ELR (cell line): ENCODE data around the gene RUBCNL.
A peak's percentile ranks its signal among the peaks of the same experiment; 100 is the strongest.

Experiments used
- DNase-seq: peaks from one replicate; pipeline ENCODE4 v3.0.0-alpha.2; 2015; ENCODE audit warnings: low read depth

Gene RUBCNL

DNA sequence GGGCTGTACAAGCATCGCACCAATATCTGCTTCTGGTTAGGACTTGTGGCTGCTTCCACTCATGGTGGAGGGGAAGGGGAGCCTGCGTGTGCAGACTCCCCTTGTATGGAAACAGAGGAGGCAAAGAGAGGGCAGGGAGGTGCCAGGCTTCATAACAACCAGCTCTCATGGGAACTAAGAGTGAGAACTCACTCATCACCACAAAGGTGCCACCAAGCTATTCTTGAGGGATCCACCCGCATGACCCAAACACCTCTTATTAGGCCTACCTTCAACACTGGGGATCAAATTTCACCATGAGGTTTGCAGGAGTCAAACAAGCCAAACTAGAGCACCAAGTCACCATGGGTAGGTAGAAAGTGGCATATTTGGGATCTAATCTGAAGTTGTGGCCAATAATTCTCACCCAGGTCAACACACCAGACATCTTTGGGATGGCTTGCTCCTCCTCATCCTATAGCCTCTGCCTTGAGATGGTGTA, 46.4 kb downstream of the RUBCNL start:
- DNase-seq, result no peak

DNA sequence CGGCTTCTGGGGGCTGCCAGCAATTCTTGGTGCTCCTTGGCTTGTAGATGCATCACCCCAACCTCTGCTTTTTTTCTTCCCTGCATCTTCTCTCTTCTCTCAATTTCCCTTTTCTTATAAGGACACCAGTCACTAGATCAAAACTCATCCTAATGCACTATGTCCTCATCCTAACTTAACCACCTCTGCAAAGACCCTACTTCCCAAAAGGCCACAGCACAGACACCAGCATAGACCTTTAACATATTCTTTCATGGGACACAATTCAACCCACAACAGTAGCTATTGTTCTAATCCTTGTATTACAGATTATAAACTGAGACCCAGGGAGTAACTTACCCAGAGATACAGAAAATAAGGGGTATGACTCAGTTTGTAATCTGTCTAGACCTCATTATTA, 47.0 kb downstream of the RUBCNL start:
- no peak for DNase-seq

DNA sequence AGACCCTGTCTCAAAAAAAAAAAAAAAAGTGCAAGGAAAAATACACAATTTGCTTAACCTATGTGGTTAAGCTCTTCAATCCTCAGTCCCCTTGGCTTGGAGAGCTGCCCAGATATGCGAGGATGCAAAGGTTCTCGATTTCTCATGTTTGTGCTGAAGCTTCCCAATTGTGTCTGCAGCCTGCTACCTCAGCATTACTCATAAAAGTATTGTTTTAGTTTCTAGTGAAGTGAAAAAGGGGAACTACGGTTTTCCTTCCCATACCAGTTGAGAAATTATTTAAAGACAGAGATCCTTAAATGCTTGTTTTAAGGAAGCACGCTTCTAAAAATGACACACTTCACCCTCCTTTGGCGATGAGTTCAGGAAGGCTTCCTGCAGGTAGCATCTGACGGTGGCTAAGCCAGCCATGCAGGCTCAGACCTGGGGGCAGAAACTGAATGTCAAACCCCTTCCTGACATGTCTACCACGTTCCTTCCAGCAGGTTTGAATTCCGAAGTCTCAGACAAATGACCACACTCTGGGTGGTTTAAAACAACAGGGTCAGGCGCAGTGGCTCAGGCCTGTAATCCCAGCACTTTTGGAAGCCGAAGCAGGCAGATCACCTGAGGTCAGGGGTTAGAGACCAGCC, 47.9 kb downstream of the RUBCNL start:
- peak; percentile 70 for DNase-seq

DNA sequence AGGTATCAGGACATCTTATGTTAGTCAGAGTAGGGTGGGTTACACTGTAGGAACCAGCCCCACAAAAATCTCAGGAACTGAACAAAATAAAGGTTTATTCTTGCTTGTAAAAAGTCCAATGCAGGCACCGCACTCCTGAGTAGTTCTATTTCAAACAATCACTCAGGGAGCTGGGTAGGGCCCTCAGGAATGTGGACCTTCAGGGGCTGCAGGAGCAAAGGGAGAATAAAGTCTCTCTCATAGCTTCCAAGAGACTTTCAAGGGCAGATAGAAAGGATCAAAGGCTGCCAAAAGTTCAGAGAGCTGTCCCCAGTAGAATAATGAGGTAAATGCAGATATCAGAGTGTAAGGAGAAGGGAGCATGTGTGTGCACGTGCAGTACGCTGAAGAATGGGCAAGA, 49.4 kb downstream of the RUBCNL start:
- DNase-seq, result no peak

DNA sequence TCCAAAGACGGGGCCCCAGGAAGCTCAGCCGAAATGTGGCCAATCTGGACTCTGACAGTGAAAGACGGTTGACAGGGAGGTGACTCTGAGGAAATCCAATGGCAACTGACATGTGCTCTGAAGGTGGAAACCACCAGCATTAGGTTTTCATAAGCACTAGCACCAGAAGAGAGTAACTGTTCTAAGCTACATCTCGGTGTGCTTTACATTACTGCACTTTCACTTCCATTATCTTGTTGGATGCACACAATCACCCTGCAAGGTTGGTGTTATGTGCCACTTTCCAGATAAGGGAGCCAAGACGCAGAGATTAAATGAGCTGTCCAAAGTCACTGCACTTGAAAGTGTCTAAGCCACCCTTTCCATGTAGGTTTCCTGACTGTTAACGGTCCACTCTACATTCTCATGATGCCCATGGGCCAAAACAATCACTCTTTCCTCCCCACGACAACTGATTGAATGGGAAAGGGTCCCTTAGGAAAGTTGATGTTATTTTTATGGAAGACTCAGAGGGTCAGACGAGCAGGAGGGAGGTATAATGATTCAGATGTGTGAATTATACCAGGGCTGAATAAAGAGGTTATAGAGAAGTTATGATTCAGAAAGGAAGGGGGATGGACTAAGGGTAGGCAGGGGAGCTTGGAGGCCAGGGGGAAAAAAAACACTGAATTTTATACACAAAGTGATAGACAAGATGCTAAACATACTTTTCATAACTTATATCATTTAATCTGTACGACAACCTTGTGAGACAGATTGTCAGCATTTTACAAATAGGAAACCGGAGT, 52.8 kb downstream of the RUBCNL start:
- no peak for DNase-seq

DNA sequence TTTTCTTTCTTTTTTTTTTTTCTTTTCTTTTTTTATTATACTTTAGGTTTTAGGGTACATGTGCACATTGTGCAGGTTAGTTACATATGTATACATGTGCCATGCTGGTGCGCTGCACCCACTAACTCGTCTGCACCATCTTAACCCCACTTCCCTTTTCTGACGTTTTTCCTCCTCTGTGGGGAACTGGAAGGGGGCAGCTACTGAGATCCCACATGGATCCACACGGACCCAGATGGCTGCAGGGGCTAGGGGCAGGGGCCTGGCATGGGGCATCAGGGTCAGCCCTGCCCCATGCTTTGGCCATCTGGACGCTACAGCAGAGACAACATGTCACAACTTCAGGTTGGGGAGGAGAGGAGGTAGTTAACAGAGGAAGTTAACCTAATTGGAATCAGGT, 54.3 kb downstream of the RUBCNL start:
- DNase-seq, result no peak

DNA sequence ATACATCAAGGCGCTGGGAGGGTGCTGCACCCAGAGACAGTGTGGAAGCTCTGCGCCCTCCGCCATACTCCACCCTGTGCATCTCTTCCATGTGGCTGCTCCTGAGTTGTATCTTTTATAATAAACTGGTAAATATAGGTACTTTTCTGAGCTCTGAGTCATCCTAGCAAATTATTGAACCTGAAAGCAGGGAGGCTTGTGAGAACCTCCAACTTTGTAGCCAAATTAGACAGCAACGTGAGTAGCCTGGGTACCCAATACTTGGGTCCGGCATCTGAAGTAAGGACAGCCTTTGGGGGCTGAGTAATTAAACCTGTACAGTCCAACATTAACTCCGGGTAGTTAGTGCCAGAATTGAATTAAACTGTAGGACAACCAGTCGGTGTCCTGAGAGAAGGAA, 57.4 kb downstream of the RUBCNL start:
- DNase-seq, result no peak

DNA sequence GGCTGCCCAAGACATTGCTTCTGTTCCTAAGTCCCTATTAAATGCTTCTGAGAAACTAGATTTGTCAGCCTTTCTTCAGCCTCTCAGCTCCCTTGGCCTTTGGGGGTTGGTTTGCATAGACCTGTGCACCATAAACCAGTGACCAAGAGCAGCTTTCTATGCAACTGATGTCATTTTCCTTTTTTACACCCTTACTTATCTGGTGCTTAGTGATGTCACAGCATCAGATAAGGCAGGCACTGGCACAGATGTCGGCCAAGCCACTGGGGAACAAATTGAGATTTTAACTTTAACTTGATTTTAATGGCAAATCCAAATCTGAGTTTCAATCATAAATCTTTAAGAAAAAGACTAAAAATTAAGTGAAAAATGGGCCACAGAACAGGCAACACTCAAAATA, 59.8 kb downstream of the RUBCNL start:
- DNase-seq, result no peak

DNA sequence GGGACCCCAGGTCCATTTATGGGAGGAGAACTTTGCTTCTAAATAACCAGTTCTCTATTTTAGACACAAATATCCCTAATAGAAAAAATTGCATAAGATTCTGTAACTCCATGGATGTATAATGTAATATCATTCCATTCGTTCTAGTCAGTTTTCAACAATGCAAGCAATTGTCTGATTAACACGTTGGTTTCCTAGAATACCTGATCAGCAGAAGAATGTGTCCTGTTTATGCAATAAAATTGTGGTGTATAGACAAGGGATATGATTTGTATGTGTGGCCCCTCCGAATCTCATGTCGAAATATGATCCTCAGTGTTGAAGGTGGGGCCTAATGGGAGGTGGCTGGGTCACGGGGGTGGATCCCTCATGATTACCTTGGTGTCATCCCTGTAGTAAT, 62.1 kb downstream of the RUBCNL start:
- peak; percentile 17 for DNase-seq

DNA sequence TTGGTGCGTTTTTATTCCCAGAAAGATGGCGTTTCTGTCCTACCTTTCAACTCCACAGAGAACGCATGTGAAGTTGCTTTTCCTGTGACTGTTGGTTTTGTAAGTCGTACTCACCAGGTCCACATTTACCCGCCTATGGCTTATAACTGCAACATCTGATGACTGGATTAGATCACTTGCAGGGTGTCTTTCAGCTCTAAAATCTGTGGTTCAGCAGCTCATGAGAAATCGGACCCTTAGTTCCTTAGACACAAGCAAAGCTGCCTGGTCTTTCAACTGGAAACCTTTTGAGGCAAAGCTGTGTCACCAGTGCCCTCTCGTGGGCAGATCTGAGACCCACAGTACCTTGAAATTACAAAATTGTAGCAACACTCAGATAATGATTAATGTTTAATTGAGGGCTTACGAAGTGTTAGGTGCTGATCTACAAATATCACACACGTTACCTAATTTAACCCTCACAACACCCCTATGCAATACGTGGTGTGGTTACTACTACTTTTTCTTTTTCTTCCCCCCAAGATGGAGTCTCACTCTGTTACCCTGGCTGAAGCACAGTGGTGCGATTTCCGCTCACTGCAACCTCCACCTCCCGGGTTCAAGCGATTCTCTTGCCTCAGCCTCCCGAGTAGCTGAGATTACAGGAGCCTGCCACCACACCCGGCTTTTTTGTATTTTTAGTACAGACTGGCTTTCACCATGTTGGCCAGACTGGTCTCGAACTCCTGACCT, 65.4 kb downstream of the RUBCNL start:
- DNase-seq, result peak; percentile 62

DNA sequence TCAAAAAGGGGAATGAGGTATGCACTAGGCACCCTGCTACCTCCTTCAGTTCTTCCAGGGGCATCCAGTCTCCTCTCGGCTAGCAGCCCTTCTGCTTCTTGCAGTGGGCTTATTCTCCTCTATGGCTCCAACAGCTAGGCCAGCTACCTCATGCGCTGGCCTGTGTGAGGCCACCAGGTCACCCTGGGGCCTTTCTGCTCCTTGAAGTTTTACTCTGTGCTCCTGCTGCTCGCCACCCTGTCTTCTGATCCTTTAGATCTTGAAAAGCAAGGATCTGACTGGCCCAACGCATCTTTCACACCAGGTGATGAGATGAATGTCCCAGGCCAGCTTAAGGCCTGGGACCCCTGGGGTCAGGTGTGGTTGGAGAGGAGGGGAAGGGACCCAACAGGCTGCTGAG, 66.2 kb downstream of the RUBCNL start:
- no peak for DNase-seq

DNA sequence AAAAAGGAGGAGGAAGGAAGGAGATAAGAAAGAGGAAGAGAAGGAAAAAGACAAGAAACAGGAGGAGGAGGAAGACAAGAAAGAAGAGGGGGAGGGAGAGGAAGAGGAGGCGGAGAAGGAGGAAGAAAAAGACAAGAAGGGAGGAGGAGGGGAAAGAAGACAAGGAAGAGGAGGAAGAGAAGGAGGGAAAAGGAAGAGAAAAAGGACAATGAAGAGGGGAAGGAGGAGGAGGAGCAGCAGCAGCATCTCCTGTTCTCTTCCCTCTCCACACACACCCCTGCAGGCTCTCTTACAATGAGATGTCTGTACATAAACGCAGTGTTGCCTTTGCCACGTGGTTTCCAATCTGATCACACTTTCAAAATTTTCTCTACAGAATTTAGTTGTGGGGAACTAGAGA, 66.6 kb downstream of the RUBCNL start:
- DNase-seq, result no peak

DNA sequence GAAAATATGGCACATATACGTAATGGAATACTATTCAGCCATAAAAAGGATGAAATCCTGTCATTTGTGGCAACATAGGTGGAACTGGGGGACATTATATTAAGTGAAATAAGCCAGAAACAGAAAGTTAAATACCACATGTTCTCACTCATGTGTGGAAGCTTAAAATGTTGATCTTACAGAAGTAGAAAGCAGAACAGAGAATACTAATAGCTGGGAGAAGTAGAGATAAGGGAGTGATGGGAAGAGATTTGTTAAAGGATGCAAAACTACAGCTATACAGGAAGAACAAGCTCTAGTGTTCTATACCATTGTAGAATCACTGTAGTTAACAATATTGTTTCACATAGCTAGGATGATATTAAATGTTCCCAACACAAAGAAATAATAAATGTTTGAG, 68.1 kb downstream of the RUBCNL start:
- no peak for DNase-seq

DNA sequence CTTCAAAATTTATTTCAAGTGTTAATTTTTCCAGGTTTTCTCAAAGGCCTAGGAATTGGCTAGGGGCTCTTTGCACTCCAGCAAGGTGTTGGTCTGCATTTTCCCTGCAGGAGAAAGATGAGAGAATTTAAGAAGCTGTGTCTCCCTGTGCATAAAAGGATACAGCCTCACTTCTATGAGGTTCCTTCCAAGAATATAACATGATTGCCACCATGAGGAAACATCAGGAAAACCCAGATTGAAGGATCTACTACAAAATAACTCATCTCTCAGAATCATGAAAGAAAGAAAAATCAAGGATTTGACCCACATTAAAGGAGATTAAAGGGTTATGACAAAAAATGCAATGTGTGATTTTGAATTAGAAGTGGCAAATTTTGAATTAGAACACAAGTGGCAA, 69.9 kb downstream of the RUBCNL start:
- no peak for DNase-seq

DNA sequence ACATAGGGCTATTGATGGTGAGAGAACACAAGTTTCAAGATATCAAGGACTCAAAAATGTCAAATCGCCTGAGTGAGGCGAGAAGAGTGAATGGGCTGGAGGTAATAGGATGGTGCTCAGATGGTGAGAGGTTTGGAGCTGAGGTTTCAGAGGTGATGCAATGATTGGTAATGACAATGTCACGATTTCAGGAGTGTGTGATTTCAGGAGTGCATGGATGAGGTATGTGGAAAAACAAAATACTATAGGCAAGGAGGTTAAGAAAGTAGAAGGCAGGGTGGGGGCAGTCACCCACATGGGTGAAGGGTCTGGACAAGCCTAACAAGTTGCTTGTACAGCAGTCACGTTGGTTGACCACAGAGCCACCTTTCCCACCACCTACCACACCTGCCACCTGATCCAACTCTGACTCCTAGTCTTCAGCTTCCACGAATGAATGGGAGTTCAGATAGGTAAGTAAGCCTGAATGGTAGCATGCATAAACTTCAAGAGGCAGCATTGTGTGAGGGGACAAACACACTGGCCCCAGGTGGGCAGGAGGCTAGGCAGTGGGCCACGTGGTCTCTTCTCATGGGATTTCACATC, 71.5 kb downstream of the RUBCNL start:
- DNase-seq, result no peak

DNA sequence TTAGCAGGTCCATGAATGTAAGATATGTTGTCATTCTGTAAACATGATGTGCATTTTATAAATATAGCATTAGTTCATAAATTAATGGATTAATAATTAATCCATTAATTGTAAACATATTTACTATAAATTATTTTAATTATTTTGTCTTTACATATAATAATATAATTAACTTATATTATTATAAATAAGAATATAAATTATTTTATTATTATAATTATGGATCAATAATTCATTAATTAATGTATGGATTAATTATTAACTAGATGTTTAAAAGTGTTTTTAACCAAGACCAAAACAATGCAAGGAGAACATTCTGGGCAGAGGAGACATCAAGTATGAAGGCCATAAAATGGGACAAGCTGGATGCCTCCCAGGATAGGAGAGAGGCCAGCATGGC, 72.0 kb downstream of the RUBCNL start:
- DNase-seq, result no peak

DNA sequence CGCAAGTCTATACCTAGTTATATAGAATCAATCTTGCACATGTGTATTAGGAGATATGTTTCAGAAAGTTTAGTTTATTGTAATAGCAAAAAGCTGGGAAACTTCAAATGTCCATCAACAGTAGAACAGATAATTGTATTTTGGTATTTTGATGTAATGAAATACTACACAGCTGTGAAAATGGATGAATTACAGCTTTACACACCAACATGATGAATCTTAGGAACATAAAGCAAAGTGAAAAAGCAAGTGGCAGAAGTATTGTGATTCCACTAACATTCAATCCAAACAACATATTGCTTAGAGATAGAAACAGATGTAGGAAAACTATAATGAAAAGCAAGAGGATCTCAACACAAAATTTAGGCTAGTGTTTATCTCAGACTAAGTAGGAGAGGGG, 72.5 kb downstream of the RUBCNL start:
- DNase-seq, result no peak

DNA sequence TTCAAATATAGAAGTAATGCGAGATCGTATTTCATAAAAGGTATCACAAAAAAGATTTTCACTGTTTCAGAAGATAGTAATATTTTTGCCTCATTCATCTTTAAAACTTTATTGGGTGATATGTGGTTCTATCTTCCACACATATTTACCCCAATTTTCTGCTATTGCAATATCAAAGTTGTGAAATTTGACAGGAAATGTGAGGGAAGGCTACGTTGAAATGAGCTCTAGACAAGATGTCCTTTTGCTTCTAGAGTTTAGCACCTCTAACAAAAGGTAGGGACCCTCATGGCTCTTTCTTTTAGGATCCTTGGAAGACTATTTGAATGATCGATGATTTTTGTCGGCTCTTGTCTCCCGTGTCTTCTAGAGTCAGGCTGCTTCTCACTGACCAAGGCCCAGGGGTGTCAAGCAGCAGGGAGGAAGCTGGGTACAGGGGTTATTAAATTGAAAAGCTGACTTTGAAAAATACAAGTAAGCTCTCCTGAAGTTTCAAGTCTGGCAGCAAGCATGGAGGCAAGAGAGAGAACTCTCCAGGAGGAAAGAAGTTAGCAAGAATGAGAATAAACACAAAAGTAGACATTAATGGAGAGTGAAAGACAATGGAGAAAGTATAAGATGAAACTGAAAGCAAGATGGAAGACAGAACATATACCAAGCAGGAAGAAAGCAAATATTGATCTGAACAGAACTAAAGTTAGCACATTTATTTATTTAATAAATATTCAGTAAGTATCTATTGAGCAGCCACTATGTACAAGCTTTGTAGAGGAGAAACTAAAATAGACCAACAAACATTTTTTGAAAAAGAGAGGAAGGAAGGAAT, 73.4 kb downstream of the RUBCNL start:
- DNase-seq, result no peak

DNA sequence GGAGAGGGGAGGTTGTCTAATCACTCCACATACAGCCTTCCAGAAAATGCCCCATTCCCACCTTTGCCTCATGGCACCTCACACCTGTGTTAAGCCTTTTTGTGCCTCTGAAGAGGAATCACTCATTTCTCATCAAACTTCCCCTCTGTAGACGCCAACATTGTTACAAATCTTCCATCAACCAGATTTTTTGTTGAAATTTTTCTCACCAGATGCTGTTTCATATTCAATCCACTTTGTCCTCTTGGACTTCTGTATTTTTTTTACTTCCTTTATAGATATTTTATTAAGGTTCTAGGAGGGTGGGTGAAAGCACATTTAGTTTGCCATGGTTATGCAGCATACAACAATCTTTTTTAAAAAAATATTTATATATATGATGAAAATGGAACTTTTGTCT, 74.0 kb downstream of the RUBCNL start:
- no peak for DNase-seq

DNA sequence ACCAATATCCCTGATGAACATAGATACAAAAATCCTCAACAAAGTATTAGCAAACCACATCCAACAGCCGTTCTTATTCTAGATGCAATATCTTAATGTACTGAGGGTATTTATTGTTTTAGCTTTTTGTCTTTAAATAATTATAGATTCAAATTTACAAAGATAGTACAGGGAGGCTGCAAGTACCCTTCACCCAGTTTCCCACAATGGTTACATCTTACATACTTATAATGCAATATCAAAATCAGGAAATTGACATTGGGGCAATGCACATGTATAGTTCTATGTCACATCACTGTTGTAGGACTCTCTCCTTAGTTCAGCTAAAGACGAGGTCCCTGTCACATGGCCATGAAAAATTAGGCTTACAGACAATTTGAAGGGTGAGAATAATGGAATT, 75.8 kb downstream of the RUBCNL start:
- no peak for DNase-seq

DNA sequence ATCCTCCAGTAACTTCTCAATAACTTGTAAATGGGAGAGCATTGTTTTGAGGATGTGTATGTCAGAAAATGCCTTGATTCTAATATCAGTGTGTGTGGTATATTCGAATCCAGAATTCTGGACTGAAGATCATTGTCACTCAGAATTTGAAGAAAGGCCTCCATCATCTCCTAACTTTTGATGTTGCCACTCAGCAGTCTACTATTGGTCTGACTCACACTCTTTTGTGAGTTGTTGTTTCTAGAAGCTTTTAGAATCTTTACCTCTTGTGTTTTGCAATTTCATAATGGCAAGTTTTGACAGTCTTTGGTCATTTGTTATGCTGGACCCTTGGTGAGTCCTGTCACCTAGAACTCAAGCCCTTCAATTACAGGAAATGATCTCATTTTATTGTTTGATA, 77.0 kb downstream of the RUBCNL start:
- DNase-seq, result no peak

DNA sequence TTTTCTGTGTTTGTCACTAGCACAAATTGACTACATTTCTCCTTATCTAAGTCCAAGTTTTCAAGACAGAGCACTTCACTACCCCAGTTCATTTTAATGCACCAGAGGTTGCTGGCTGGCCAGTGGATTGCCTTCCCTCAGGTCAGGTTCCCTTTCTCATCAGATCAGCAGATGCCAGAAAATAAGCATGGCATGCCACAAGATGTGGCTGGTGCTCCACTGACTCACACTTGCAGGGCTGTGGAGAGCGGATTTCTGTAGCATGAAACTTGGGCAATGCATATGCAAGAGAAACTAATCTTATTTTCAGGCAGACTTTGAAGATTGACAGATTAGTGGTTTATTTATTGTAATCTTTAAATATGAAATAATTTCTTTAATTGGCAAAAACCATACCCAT, 79.5 kb downstream of the RUBCNL start:
- DNase-seq, result no peak
